Frontal cortex (tissue), 4 donors: ENCODE results near the gene PEX6. TPM values are rescaled to one million over a fixed set of nuclear protein-coding genes. Genes with fewer than 3 reads are reported as not detected.
"Not testable (repeated sequence)": the region's sequence is repeated elsewhere in the genome, so short reads cannot be mapped to it uniquely, and the experiment has no call there.

Experiments
- DNase-seq, 2 donors: peaks; one replicate each; pipeline ENCODE4 v3.0.0; 2012; ENCODE audit warnings: low spot score in 2 of 2
- FAIRE-seq: peaks from 2 replicates; lab custom pipeline; 2012; peaks lifted over from hg19 to GRCh38; lab: Jason Lieb, UNC
- total RNA-seq: library from RNA; depleted of rRNA; stranded (reverse); fragments of >200 nt; gene quantifications from one replicate; pipeline ENCODE4 v1.2.3, GENCODE V29; 2014
- donor health status: control.
- donor health status: control.
- donor health status: control.

The PEX6 gene
- total RNA-seq, 1 donor from 2014 or later = 25.3 TPM

DNA sequence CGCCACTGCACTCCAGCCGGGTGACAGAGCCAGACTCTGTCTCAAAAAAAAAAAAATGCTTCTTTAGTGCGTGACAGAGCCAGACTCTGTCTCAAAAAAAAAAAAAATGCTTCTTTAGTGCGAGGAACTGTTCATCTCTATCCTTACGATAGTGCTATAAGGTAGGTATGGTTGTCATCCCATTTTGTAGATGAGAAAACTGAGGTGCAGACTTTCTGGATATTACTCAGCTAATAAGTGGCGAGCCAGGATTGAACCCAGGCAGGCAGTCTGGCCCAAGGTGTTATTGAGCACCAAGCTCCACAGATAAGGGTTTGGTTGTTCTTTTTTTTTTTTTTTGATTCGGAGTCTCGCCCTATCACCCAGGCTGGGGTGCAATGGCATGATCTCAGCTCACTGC is 22.9 kb upstream of the PEX6 start:
- no peak for DNase-seq
- FAIRE-seq = no peak

GRCh38 chr6:42998205-42998604 is 19.2 kb upstream of the PEX6 start:
- FAIRE-seq, DNase-seq: not testable (repeated sequence)

- FAIRE-seq (no peak), DNase-seq (no peak)
Measured at GRCh38 chr6:42996513-42996912, 17.5 kb upstream of the PEX6 start.

GRCh38 chr6:42993445-42993844 is 14.5 kb upstream of the PEX6 start:
- DNase-seq (no peak), FAIRE-seq (no peak)

GRCh38 chr6:42989923-42990322 is 10.9 kb upstream of the PEX6 start:
- FAIRE-seq = no peak

GRCh38 chr6:42988486-42989020 is 9.6 kb upstream of the PEX6 start:
- FAIRE-seq (no peak), DNase-seq (no peak)

More at GRCh38 chr6:42989923-42990322, 10.9 kb upstream of the PEX6 start:
- no peak for DNase-seq

DNA sequence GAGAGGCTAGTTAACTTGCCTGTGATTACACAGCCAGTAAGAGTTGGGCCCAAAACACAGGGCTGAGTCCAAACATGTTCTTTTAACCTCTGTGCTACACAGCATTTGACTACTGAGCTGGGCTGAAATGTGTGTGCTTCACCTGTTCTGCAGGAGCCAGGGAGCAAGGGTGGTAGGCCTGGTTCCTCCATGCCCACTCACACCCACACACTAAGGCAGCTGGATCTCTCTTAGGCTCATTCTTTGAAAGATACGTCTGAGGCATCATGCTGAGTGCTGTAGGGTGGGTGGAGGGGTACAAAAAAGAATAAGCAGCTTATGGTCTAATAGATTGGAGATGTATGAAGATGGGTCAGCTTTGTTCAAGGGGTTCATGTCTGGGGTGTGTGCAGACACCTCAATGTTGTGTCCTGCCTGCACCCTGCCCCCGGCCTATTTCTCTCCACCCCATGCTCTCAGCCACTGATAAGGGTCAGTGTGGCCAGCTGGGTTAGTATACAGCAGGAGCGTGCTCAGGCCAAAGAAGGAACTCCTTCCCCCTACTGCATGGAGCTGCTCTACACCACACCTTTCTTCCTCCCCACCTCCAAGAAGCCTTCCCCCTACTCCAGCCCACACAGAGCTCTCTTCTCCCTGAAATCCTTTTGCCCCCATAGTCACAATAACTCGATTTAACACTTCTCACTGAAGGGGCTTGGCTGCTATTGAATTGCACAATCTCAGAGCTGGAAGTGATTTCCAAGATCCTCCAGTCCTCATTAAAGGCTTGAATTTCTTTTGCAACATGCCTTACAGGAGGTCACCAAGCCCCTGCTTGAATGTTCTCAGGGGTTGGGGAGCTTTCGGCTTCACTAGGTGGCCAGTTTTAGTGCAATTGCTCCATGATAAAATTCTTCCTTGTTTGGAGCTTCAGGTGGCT is 8.8 kb upstream of the PEX6 start:
- FAIRE-seq (no peak), DNase-seq (no peak)

DNA sequence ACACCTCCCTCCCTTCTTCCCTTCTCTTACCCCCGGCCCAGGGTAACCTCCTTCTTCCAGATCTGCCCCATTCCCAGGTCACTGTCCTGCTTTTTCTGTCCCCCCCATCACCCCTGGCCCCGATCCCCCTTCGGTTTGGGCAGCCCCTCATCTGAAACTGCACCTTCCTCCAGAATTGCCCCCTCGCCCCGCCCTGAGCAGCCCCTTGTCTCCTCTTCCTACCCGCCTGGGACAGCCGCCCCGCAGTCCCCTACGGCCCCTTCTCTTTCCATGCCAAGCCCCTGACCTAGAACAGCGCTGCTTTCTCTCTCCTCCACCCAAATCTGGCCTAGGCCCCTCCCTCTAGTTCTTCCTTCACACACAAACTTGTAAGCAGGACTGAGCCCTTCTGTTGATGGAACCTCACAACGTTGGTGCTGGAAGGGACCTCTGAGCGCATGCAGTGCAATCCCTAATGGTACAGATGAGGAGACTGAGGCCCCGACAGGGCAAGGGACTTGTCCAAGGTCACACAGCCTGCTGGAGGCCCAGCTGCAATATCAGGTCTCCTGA is 6.0 kb upstream of the PEX6 start:
- DNase-seq (no peak), FAIRE-seq (no peak)

DNA sequence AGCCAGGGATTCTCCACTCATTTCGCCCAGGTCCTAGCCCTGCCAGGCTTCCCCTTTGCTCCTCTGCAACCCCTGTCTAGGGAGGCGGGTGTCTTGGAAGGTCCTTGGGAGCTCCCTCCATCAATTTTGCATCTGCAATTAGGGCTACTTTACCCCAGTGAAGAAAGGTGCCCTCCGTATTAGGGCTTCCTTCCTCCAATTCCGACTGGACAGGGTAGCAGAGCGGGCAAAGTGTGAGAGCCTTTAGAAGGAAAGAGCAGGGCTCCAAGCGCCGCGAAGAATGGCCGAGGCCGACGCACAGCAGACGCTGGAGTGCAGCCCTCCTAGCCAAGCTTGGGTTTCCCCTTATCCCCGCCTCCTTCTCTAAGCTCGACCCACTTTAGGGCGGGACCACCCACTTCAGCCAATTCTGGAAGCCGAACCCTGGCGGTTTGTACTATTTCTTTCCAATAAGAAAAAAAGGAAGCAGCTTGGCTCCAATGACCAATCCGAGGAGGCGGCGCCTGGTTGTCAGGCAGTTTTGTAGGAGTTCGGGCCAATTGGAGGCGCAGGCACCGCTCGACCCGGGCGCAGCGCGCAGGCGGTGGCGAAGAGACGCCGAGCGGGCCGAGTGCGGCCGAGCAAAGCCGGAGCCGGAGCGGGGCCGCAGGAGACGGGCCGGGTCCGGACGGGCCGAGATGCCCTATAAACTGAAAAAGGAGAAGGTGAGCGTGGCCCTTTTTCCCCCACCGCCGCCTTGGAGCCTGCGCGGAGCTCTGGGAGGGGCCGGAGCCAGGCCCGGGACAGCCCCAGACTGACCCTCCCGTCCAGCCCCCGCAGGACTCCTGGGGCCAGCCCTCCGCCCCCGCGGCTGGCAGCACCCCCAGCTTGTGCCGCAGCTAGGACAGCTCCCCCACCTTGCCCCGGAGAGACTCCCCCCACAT is 5.3 kb upstream of the PEX6 start, which contains the start of gene PPP2R5D:
TSS of gene PPP2R5D (plus strand) at position 570 of the 923 bp plus-strand sequence. CDS start at position 678, 108 bp downstream.
- DNase-seq = peak; percentile 96 to 97
- FAIRE-seq = peak; percentile 68

- FAIRE-seq = no peak
- no peak for DNase-seq
Measured at GRCh38 chr6:42981836-42982235, 2.9 kb upstream of the PEX6 start.

DNA sequence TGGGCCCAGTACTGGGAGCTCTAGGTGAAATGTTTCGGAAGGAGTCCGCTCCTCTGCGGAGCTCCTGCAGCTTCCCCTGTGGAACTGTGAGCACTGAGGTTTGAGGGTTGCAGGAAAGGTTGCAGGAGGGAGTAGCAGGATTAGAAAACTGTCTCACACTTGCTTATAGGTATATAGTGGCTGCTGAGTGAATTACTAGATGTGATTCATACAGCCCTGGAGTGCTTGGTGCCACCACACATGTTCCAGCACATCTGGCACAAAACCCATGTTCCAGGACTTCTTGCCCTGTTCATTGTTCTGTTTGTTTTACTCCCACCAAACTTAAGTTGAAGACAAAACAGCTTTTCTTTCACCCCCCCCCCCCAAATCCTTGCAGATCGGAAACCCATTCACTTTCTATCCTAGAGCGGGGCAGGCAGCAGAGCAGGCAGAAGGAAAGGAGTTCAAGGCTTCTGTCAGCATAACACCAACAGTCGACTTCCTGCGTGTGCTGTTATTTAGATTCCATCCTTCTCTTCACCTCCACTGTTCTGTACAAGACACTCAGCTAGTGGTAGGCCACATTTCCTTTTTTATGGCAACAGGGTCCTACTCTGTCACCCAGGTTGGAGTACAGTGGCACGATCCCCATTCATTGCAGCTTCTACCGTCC is 669 bp upstream of the PEX6 start:
- DNase-seq = peak in 1 of 2 donors; percentile 48

DNA sequence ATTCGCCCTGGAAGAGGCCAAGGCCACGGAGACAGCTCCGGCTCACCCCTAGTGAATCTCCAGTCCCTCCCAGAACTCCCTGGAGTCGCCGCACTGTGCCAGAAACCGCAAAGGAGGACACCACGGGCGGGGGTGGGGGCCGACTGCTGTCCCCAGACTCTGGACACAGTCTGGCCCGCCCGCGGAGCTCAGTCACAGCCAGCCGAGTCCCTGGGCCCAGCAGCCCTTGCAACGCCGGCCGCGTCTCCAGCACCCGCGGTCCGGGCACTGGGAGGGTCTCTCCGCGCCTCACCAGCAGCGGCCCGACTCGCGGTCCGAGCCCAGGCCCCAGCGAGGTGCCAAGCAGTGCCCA is 518 bp downstream of the PEX6 start:
- FAIRE-seq (no peak), DNase-seq (peak; percentile 35 to 51)

More for the DNA sequence above, 669 bp upstream of the PEX6 start:
- FAIRE-seq = no peak

DNA sequence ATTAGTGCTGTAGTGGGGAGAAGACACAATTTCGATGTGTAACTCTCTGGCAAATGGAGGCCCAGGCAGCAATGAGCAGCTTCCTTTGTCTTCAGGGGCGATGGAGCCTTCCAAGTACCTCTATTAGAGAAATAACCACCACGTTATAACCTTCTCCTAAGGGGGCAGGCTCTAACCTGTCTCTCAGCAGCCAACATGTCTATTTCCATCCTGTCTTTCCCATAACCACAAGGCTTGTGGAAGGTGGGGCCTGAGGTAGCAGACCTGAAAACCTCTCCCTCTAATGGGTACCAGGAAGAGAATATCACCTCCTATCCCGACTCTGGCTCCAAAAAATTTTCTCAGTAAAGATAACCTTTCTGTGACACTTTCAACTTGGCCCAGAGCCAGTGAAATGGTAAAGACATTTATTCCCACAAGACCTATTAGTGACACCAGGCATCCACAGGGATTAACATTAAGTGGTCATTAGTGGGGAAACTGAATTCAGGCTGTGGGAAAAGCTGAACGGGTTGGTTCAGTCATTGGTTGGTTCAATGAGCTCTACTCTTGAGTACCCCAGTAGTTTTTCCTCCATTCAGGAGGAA is 4.0 kb downstream of the PEX6 start:
- no peak for FAIRE-seq
- DNase-seq = no peak

DNA sequence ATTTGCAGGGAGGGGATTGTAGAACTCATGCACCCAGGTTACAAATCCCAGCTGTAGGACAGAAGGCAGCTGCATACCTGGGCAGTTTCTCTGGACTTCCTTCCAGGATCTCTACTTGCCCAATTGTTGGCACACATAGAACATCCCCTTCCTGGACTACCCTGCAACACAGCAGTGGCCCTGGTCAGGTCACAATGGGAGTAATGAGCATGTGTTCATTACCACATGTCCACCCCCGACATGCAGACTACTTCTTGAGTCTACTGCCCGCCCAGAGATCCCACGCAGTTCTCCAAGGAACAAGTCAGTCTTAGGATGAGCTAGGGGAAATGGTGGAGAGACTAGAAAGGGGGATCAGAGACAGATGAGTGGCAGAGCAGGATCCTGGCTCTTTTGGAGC is 5.1 kb downstream of the PEX6 start:
- DNase-seq (no peak), FAIRE-seq (no peak)

GRCh38 chr6:42971746-42972327 is 7.1 kb downstream of the PEX6 start:
- DNase-seq (no peak), FAIRE-seq (no peak)

- no peak for DNase-seq
- FAIRE-seq = no peak
Measured at GRCh38 chr6:42970871-42971612, 7.9 kb downstream of the PEX6 start.

DNA sequence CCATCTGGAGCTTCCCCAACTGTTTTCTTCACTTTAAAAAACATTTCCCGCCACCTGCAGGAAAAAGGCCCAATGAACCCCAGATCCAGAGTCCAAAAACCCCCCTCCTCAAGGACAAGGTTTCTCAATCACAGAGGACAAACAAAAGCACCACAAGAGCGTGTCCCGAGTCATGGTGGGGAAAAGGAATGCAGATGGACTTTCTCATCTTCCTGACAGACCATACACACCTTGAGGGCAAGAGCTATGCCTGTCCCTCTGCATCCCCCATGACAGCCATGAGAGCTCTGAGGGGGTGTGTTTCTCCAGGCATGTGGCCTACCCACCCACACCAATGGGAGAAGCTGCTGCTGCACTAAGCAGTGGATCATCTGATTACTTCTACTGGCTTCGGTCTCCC is 9.0 kb downstream of the PEX6 start:
- FAIRE-seq = no peak

GRCh38 chr6:42969431-42969830 is 9.6 kb downstream of the PEX6 start:
- DNase-seq (no peak), FAIRE-seq (no peak)

More for the DNA sequence above, 9.0 kb downstream of the PEX6 start:
- DNase-seq = no peak
